A172 (cell line): Measurements from ENCODE around the gene PSMD5. TPM values are rescaled to one million over a fixed set of nuclear protein-coding genes. Genes with fewer than 3 reads are reported as not detected.

Experiments used
- total RNA-seq: library from RNA; depleted of rRNA; stranded (reverse); fragments of >200 nt; shearing (Covaris generic); gene quantifications from 2 replicates; pipeline ENCODE4 v1.2.3, GENCODE V29; 2014; rRNA removed

Gene PSMD5
- total RNA-seq, 1 experiment from 2014 or later: 65.9 TPM

Other genes starting within 250 kb of the PSMD5 start
- gene MEGF9, start 128.5 kb downstream of the PSMD5 start, total RNA-seq: 17.3 and 17.4 TPM in 2 replicates
- gene FBXW2, start 49.5 kb downstream of the PSMD5 start, total RNA-seq: 28.7 and 36.1 TPM in 2 replicates
- gene PHF19, start 34.3 kb upstream of the PSMD5 start, total RNA-seq: 47.0 and 47.8 TPM in 2 replicates
- 0.91 and 0.95 TPM in 2 replicates for gene TRAF1, start 83.9 kb upstream of the PSMD5 start, total RNA-seq
- 6.3 and 11.5 TPM in 2 replicates for gene C5, start 207.4 kb upstream of the PSMD5 start, total RNA-seq
- 31.3 and 31.7 TPM in 2 replicates for gene CNTRL, start 232.0 kb upstream of the PSMD5 start, total RNA-seq